Fibroblast of the conjunctiva (primary cell): ENCODE measurements around the gene SLC16A5.
"Not testable (repeated sequence)": the region's sequence is repeated elsewhere in the genome, so short reads cannot be mapped to it uniquely, and the experiment has no call there.

Source experiments
- DNase-seq: peaks from one replicate; pipeline ENCODE4 v3.0.0-alpha.2; 2010; ENCODE audit warnings: low read depth

SLC16A5 gene

DNA sequence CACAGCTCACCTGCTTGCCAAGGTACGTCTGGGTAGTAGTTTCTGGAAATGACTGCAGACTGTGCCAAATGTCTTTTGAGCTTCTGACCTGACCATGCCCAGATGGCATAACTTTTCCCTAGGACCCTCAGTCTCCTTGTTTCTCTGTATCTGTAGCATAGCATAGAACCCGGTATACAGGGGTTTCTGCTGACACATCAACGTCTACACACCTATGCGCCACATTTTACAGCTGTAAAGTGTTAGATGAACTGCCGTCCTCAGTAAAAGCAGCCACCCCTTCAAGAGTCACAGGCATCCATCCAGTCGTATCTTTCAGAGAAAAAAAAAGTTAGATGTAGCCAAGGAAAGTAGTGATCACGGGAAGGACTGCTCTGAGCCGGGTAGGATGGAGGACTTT lies 23.3 kb upstream of the SLC16A5 start:
- DNase-seq = no peak

DNA sequence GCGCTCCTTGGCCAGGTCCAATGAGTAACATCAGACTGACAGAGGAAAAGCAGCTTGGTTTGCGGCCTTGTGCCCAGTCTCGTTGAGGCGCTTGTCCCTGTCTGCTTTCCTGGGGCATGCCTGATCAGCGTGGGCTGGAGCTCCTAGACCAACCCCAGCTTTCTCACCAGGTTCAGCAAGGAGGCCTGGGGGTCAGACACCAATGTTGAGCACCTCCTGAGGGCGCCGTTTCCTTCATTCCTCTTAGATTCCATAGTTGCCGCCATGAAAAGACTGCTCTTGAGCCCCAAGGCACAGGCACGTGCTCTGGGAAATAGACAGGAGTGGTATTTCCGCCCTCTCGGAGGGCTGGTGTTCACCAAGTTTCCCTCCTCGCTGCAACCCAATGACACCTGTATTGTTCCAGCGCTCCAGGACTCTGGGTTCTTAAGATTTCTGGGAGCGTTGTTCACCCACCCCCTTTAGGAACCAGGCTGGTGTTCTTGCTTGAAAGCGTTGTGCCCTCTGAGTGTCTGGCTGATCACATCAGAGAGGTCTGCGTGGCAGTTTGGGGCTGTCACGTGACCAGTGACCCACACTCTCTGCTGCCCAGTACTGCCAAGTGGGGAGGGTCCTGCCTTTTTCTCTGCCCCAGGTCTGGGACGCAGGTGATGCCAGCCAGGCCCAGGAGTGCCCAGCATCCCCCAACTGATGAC lies 22.7 kb upstream of the SLC16A5 start:
- DNase-seq = no peak

DNA sequence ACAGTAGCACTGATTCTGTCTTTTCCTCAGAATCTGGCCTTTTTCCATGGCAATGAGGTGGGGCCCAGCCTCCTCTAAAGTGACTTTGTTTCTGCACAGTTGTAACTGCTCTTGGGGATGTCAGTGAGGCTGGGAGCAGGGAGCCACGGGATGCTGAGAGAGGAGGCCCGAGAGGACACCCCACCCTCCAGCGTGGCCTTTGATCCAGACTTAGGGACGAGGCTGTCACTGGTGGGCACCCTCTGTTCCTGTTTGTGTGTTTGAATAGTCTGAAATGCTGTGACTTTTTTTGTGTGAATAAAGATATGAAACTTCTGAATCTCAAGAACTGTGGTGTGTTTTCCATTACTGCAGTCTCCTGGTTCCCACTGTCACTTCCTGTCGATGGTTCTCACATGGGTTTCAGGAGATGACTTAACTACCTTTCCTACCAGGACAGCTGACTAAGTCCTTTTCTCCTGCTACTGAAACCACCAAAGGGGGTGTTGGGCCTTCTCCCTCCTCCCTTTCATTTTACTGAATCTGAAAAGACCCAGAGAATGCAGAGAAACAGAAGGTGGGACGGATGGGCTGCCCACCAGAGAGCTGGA lies 22.1 kb upstream of the SLC16A5 start:
- no peak for DNase-seq

DNA sequence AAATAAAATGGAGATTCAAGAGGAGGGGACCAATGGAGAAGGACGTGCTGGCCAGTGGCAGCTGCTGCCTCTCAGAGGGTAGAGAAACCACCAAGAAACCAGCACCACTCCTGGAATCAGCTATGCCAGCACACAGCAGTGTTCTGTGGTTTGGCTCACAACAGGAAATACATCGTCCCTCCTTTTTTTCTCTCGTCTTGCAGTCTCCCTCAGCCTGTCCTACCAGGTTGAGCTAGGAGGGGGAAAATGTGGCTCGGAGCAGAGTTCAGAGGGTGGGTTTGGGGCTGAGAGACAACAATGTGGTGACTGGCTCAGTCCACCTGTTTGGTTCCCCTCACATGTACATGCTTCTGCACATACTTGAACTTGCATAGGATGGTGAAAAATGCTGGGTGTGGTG lies 19.9 kb upstream of the SLC16A5 start:
- DNase-seq = no peak

DNA sequence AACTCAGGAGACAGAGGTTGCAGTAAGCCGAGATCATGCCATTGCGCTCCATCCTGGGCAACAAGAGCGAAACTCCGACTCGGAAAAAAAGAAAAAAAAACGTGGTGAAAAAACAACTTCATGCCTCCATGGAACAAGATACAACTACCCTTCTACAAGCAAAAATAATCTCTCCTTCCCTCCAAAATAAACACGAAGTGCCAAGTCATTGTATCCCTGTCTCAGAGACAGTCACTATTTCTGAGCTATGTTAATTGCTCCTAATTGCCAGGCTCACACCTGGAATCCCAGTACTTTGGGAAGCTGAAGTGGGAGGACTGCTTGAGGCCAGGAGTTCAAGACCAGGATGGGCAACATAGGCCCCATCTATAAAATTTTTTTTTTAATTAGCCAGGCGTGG lies 19.0 kb upstream of the SLC16A5 start:
- no peak for DNase-seq

DNA sequence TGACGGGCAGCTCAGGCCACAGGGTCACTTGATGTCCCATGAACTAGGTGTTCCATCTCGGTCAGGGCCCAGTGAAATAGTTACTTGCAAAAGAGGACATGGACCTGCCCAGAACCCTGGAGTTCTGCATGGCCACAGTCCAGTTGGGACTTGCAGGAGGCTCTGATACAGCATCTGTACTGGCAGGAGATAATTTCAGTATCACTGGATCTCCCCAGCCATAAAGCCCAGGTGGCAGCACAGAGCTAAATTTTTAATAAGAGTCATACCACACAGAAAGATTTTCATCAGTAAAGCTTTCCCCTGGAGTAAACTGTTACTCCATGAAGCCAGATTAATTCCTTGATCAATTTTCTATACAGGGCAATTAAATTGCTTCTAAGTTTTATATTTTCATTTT lies 18.0 kb upstream of the SLC16A5 start:
- DNase-seq = no peak

DNA sequence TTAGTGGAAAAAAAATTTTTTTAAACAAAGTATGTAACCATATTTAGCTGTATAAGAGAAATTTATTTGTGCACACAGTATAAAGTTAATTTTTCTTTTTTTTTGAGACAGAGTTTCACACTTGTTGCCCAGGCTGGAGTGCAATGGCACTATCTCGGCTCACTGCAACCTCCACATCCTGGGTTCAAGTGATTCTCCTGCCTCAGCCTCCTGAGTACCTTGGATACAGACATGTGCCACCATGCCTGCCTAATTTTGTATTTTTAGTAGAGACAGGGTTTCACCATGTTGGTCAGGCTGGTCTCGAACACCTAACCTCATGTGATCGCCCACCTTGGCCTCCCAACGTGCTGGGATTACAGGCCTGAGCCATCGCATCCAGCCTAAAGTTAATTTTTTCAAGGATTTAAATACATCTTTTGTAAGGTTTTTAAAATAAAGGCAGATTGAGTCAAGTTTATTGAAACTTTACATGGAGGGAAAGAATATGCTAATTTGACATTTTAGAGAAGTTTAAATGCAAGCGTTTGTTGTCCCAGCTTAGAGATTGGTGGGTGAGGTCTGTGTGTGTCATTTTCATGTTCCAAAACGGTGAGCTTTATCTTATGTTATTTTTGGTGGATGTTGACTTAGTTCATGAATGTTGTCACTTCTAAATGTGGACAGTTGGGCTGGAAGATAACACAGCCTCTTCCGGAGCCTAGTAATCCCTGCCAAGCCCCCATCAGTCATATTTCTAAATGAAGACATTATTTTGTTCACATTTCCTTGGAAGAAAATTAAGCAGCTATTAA lies 16.1 kb upstream of the SLC16A5 start:
- DNase-seq = not testable (repeated sequence)

DNA sequence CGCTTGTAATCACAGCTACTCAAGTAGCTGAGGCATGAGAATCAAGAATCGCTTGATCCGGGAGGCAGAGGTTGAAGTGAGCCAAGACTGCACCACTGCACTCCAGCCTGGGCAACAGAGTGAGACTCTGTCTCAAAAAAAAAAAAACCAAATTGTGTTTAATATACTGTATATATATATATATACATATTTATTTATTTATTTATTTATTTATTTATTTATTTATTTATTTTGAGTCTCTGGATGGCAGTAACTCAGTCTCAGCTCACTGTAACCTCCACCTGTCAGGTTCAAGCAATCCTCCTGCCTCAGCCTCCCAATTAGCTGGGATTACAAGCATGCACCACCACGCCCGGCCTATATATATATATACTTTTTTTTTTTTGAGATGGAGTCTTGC lies 14.8 kb upstream of the SLC16A5 start:
- DNase-seq = not testable (repeated sequence)

DNA sequence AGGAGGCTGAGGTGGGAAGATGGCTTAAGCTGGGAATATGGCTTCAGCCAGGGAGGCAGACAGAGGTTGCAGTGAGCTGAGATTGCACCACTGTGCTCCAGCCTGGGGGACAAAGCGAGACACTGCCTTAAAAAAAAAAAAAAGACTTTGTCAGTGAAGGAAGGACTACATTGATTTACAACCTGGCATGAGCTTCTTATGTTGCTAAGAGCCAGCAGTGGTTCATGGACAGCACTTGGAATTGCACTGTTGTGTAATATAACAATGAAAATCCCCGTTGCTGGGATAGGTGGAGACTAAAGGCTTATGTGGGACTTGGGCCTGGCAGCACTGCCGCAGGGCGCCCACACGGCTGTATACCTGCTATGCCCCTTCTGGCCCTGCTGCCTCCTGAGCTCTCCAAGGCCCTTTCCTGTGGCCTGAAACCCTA lies 14.1 kb upstream of the SLC16A5 start:
- no peak for DNase-seq

DNA sequence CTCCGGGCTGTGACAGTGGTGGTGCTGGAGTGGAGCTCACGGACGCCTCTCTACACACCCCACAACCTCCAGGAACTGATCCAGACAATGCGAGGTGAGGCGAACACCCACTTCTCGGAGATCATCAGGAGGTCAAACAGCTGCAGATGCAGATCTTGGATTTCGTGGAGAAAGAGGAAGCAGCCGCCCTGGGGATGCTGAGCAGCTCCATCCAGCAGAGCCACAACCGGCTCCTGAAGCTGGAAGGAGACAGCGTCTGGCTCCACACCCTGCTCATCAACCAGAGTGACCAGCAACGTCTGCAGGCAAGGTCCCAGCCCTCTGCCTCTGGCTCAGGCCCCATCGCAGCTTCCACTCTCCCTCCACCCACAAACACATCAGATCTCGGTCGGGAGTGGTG lies 13.2 kb upstream of the SLC16A5 start:
- DNase-seq = no peak

DNA sequence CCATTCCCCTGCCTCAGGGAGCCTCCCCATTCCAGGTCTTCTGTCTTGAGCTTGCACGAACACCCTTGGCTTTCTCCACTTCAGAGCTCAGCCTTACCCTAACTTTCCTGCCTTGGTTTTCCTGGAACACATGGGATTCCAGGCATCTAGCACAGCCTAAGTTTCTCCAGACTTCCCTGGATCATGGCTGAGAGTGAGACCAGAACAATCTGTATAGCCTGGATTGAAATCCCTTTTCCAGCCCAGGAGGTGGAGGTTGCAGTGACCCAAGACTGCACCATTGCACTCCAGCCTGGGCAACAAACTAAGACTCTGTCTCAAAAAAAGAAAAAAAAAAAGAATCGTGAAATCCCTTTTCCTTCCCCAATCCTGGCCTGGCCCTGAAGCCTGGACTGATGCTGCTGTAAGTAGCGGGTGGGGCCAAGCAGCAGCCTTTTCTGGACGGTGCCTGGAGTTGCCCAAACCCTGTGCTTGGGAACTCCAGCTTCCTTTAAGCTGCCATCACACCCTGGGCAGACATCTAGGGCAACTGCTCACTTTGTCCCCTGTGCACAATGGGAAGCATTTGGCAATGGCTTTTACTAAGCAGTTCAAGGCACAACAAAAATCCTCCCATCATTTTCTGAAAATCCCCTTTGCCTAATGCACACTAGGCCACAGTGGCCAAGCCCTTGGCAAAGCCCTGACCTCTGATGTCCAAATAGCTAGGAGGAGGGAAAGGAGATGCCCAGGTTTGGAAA lies 12.0 kb upstream of the SLC16A5 start:
- DNase-seq = no peak

DNA sequence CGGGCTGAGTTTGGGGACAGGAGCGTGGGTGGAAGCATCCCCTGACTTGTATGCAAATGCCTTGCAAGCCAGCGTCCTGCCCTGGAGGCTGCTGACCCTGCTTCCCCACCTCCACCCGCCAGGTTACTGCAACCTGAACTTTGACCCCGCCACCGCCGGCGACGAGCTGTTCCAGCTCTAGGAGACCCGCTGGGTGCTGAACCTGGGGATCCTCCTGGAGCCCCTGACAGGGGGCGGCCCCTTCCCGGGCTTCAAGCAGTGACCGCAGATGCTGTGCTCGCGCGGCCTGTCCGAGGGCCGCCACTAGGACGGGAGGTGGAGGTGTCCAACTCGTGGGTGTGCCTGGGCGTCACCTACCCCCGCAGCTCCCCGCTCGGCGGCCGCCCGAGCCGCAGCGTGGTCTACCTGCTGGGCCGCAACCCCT lies 10.7 kb upstream of the SLC16A5 start:
- DNase-seq = no peak

DNA sequence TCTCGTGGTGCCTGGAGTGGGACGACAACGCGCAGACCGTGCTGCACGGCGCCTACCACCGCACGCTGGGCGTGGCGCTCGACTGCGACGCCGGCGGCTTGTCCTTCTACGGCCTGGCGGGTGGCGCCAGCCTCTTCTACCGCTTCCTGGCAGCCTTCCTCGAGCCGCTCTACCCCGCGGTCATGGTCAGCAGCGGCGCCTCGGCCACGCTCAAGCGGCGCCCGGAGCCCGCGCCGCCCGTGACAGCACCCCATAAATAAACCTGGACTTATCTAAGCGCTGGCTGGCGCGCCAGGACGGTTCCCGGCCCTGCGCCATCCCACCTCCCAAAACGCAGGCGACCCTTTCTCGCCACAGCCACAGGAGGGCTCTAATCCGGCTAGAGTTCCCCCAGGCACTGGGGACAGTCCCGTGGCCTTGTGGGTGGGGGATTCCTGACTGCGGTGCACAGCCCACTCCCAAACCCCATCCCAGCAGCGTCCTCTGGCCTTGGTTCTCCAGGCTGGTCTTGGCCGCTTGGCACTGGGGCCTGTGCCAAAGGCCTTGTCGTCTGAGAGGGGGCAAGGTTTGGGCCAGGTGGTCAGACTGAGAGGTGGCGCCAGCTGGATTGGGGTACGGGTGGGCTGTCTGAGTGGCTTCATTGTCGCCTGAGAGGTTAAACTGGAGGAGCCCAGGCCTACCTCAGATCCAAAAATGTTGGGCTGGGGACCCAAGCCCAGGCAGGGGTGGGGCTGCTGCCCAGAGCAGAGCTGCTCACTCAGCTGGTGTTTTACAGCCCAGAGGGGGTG lies 10.1 kb upstream of the SLC16A5 start:
- DNase-seq = no peak

DNA sequence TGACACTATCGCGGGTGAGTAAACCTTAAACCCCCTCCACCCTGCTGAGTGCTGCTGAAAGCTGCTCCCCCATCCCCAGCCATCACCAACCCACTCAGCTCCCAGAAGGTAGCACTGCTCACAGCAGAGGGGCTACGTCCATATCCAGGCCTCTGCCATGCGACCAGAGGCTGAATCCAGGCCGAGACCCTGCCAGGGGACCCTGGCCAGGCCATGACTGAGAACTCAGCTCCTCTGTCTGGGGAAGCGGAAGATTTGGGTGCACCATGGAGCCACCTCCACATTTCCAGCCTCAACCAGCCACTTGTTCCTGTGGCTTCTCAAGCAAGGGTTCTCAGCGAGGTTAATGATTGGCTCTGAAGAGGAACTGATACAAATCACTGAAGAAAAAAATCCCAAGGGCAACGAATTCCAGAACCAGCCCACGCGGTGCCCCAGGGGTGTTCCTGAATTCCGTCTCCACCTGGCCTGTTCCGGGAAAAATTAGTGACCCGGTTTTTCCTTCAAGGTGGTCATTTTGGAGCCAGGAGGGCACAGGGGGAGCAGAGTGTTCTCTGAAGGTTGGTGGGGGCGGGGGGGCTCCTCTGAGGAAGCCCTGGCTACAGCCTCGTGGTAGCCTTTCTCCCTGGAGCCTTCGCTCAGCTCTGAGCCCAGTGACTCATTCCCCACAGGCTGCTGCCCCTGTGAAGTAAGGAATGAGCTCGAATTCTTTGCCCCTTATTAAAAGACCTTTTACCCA lies 9.3 kb upstream of the SLC16A5 start:
- DNase-seq = no peak

DNA sequence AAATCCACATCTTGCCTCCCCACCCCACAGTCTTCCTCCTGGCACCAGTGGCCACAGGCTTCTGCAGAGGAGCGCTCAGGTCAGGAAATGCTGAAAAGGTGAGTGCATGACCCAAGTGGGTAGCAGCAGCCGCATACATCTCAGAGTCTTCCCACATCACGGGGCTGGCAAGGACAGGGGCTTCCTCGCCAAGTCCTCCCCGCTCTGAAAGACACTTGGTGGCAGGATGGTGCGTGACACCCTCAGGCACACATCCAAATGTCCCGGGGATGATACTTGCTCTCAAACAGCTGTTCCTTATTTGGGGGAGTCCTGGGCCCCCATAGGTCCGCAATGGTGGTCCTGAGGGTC lies 8.8 kb upstream of the SLC16A5 start:
- DNase-seq = no peak

DNA sequence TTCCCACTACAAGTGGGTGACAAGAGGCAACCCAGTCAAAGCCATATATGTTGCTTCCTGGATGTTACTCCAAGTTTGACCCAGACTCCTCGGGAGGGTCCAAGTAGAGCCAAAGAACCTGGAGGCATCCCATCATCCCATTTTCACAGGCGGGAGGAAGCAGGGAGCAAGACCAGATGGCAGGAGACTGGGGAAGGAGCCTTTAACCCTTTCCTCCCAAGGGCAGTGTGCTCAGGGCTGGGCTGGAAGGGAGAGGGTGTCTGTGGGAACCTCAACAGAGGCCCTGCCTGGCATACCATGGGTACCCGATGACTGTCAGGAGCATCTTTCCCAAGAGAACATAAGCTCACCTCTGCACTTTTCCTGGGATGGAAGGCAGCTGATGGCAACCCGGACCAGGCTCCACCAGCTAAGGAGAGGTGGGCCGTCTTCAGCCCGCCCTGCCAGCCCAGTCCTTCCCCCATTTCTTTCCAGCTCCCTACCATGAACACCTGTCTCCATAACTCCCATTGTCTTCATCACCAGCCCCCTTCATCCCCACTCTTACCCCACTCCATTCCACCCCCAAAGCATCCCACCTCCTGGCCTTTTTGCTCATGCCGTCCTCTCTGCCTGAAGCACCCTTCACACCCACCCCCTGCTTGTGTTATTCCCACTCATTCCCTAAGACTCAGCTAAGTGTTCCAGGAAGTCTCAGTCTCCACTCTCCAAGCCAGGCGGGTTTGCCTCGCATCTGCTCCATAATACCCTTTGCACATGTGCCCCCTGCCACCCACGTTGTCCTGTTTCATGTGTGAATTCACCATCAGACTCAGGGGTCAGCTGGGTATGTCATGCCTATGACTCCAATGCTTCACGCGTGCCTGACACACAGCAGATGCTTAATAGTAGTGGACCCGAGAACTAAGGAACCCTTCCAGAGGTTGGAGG lies 5.9 kb upstream of the SLC16A5 start:
- no peak for DNase-seq

DNA sequence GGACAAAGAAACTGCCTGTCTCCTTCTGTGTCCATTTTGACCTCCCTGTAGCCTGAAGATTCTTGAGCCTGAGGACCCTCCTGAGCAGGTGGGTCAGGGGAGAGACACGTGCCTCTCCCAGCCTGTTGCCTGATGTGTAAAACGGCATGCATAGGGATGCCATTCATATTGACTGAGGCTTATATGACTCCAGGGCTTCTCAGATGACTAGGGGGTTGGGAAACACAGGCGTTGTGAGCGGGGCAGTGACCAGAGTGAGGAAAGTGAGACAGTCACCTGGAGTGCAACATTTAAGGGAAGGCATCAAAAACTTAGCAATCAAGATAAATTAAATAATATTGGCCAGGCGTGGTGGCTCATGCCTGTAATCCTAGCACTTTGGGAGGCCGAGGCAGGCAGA lies 5.1 kb upstream of the SLC16A5 start:
- no peak for DNase-seq

DNA sequence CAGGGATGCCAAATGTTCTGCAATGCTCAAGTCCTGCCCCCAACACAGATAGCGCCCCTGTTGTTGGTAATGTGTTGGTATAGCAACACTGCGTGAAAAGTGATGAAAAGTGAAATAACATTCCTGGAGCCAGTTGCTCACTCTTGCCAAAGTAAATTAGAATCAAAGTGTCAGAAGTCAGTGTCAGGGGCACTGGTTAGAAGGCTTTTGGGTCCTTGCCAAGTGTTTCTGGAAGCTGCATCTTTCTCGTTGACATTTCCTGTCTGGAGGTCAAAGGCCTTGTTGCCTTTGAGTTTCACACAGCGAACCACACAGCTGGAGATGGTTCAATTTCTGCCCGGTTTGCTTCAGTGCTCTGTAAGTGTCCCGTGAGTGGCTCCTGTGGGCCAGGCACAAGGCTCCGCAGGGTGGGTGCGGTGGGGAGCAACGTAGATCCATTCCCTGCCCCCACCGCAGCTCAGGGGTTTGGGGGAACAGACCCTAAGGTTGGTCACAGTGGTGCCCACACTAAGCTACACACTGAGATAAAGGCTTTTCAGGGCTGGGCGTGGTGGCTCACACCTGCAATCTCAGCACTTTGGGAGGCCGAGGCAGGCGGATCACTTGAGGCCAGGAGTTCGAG lies 3.6 kb upstream of the SLC16A5 start:
- no peak for DNase-seq

DNA sequence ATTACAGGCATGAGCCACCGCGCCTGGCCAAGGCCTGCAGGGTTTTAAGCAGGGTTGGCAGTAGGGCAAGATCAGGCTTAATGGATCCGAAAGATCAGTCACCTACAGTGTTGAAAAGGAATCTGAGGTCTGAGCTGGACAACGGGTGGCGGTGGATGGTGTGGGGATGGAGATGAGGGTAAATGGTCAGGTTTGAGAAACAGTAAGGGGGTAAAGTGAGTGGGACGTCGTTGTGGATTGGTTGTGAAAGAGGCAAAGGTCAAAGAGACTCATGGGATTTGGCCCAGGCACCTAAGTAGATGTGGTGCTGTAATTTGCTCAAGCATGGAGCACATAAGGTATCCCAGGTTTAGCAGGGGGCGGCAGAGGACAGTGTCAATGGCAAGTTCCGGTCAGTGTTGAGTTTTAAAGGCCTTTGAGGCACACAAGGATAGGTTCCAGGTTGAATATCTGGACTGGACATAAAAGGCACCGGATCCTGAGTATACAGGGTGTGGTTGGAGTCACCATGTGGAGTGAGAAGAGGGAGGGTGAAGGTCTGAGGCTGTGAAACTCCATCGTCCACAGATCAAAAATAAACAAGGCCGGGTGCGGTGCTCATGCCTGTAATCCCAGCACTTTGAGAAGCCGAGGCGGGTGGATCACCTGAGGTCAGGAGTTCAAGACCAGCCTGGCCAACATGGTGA lies 1.1 kb upstream of the SLC16A5 start:
- DNase-seq = no peak
